ENCODE data around the gene SIGLEC1.

SIGLEC1 gene

DNA sequence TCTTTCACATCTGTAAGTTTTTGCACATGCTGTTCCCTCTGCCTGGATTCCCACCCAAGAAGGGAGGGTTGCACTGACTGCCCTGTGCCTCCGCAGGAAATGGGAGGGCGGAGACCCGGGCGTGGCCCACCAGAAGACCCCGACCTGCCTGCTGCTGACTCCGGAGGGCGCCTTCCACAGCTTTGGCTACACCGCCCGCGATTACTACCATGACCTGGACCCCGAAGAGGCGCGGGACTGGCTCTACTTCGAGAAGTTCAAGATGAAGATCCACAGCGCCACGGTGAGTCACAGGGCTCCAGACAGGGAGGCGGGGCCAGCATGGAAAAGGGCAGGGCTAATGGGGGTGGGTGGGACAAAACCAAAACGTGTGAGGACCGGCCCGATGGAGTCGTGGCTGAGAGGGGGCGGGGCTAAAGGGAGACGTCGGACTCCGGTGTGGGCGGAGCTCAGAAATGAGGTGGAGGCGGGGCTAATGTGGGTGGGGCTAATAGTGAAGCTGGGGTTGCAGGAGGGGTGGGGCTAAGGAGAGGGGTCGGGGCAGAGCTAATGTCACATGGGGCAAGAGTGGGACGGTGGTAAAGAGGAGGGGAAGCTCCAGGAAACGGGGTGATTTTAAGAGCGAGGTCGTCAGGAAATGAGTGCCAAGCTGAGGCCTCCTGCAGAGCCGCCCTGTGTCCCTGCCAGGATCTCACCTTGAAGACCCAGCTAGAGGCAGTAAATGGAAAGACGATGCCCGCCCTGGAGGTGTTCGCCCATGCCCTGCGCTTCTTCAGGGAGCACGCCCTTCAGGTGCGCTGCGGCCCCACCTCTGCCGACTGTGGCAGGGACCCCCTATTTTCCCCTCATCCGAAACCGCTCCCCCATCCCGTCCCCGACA lies 32.6 kb upstream of the SIGLEC1 start:
- DNase-seq (ENCODE audit: low read depth in 2 of 2), result peak; percentile 57 to 61

DNA sequence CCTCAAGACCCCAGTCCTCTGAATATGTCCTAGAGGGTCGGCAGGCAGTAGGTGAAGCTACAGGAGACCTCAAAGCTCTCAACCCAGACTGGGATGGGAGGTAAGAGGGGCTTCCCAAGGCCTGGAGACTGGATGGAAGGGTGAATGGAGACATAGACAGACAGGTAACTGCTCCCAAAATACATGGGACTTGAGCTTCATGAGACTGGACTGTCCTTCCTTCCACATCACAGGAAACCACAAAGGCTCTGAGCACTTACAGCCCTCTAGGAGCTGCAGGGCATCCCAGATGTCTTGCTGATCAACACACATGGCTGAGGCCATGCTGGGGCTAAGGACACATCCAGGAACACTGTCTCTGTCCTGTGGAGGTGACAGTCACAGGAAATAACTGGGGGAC lies 31.6 kb upstream of the SIGLEC1 start:
- no peak for DNase-seq (ENCODE audit: low read depth in 2 of 2)

DNA sequence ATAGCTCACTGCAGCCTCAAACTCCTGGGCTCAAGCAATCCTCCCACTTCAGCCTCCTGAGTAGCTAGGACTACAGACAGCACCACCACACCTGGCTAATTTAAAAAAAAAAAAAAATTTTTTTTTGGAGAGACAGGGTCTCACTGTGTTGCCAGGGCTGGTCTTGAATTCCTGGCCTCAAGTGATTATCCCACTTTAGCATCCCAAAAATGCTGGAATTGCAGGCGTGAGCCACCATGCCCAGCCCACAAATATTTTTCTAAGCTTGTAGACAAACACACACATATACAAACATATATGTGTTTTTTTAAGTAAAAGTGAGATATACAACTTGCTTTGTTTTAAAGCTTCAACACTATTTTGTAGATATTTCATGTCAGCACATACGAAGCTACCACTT lies 30.9 kb upstream of the SIGLEC1 start:
- DNase-seq (ENCODE audit: low read depth in 2 of 2), result no peak

DNA sequence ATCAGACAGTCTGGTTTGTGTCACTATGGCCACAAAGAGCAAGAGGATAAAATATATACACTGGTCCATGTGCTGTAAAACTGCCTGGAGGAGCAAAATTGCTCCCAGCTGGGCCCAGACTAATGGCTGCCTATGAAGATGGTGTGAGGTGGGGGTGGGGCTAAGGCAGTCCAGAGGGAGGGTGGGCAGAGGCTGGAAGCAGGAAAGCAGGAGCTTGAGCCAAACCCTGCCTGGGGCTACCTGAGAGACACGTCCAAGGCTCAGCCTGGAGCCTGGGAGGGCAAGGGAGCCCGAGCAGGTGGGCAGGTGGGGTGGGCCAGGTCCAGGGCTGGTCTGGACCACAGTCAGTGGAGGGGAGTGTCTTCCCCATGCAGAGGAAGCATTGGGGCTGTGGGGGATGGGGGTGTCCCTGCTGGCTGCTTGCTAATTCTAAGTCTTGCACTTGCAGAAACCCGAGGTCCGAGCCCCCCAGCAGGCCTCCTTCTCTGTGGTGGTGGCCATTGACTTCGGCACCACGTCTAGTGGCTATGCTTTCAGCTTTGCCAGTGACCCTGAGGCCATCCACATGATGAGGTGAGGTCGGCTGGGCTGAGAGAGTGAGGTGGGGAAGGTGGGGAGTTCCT lies 29.5 kb upstream of the SIGLEC1 start:
- no peak for DNase-seq (ENCODE audit: low read depth in 2 of 2)

DNA sequence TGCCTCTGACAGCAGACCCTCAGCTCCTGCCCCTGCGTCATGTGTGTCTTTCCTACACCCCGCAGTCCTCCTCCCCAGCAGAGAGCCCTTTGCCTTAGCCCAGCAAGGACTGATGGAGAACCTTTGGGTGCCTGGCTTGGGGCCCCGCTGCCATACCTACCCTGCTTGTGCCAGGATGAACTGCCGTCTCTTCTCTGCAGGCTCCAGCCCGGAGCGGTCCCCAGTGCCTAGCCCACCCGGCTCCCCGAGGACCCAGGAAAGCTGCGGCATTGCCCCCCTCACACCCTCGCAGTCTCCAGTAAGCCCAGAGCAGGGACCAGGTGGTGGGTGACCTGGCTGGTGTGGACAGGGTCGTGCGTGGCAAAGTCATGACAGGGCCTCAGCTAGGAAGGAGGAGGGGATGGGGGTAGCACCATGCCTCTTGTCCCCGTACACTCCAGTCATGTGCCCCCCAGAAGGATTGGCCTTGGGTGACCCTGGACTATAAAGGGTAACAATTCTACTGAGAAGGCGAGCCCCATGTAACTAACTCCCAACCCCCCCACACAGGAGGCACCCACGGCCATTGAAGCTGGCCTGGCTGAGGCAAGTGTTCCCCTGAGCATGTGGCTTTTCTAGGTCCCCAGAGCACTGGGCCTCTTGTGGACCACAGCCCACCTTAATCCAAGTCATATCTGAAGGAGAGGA lies 28.4 kb upstream of the SIGLEC1 start:
- DNase-seq (ENCODE audit: low read depth in 2 of 2), result no peak

DNA sequence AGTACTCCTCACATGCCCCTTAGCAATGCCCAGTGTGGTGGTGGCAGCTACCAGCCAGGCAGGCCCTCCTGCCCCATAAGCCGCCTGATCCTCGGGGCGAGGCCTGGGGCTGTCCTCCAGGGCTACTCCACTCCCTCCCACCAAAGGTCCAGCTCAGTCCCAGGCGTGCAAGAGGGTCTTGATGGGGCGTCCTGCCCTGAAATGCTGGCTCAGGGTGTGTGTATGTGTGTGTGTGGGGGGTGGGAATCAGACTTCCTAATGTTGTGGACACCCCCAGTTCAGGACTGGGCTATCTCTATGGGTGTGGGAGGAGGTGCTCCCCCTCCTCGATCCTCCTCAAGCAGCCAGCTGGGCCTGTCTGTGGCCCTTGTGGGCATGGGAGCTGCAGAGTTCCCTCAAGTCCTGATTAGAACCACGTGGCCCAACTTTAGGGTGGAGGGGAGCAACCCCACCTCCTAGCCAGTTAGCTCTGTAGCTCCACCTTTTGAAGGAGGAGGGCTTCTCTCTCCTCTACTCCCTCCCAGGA lies 27.6 kb upstream of the SIGLEC1 start:
- no peak for DNase-seq (ENCODE audit: low read depth in 2 of 2)

DNA sequence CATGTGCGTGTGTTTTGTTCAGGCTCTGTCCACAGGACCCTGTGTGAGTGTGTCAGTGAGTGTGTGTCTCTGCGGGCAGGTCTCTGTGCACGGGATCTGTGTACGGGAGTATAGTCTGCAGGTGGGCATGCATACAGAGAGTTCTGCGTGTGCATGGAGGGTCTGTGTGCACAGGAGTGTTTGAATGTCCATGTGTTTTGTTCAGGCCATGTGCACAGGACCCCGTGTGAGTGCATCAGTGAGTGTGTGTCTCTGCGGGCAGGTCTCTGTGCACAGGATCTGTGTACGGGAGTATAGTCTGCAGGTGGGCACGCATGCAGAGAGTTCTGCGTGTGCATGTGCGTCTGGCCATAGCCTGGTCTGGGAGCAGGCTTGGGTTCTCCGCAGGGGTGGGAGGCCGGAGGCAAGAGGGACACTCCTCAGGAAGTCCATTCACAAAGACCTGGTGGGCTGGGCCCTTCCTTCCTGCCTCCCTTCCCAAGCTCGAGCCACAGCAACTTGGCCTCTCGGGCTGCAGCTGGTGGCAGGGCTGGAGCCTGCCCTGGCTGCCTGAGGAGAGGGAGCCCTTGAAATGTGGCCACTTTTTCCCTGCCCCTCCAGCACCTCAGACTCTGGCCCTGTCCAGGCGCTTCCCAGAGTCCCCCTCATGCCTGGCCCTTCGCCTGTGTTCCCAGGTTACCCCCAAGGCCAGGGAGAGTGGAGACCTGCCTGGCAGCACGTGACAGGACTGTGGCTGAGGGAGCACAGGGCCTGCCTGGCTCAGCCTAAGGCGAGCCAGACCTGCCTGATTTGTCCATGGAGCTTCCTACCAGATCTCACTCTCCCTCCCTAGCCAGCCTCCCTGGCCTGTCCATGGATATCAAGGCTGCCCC lies 26.9 kb upstream of the SIGLEC1 start:
- no peak for DNase-seq (ENCODE audit: low read depth in 2 of 2)

DNA sequence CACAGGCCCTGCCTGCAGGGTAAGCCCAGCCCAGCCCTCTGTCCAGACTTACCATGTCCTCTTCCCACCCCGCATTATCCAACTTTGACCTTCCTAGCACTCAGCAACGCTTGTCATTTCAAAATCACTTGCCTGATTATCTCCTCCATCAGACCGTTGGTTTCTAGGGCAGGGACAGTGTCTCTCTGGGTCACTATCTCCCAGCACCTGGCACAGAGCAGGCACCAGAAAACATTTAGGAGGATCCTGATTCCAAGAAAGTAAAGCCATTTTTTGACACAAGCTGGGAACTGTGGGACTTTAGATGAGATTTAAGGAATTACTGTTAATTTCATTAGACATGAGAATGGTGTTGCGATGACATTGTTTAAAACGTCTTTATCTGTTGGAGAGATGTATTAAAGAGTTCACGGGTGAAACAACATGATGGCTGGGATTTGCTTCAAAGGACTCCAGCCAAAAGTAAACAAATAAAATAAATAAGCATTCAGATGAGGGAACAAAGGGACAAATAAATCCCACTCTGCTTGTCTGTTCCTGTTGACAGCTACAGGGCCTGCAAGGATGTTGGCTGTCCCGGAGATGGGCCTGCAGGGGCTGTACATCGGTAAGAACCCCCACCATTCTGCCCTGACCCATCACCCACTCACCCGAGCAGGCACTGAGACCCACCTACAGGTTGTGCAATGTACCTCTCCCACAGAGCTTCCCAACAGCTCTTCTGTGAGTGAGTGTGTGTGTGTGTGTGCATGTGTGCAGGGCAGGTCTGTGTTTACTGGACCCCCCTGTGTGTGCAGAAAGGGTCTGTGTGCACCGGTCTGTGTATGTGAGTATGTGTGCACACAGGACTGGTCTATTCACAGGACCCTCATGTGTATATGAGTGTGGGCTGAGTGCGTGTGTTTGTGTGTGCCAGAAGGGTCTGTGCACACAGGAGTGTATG lies 26.0 kb upstream of the SIGLEC1 start:
- DNase-seq (ENCODE audit: low read depth in 2 of 2), result no peak

DNA sequence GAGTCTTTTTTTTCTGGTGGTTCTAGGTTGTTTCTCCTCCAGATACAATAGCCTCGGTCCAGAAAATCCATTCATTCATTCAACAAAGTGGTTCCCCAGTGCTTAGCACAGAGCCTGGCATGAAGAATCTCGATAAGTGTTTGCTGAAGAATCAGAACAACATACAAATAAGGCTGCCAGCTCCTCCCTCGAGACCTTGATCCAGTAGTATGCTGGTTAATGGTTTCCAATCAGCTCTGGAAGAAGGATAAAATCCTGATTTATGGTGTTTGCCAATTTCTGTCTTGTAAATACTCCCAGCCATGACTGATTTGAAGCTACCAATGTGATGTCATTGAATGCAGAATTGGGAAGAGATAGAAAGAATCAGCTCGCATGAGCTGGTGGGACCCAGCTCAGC lies 23.4 kb upstream of the SIGLEC1 start:
- DNase-seq (ENCODE audit: low read depth in 2 of 2), result no peak

DNA sequence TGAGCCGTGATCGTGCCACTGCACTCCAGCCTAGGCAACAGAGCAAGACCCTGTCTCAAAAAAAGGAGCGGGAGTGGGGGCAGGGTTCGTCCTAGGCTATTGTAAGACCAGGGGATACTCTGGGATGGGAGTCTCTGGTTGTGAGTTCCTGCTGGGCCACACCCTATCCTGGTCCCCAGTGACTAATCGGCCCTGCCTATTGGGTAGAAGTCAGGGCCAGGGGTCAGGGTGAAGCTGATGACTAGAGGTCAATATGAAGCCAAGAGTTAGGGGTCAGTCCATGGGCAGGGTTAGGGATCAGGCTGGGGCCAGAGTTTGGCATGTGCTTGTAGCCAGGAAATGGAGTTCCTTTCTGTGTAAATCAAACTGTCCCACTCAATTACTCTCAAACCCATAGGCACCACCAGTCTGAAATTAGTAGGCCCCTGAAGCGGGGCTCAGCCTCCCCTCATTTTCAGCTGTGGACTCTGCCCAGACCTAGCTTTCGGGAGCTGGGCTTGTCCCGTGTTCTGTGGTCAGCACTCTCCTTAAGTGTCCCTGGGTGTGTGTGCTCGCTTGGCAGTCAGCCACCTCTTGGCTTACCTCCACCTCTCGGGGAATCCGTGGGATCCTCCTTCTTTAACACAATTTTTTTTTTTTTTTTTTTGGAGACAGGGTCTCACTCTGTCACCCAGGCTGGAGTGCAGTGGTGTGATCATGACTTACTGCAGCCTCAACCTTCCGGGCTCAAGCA lies 21.9 kb upstream of the SIGLEC1 start:
- no peak for DNase-seq (ENCODE audit: low read depth in 2 of 2)

DNA sequence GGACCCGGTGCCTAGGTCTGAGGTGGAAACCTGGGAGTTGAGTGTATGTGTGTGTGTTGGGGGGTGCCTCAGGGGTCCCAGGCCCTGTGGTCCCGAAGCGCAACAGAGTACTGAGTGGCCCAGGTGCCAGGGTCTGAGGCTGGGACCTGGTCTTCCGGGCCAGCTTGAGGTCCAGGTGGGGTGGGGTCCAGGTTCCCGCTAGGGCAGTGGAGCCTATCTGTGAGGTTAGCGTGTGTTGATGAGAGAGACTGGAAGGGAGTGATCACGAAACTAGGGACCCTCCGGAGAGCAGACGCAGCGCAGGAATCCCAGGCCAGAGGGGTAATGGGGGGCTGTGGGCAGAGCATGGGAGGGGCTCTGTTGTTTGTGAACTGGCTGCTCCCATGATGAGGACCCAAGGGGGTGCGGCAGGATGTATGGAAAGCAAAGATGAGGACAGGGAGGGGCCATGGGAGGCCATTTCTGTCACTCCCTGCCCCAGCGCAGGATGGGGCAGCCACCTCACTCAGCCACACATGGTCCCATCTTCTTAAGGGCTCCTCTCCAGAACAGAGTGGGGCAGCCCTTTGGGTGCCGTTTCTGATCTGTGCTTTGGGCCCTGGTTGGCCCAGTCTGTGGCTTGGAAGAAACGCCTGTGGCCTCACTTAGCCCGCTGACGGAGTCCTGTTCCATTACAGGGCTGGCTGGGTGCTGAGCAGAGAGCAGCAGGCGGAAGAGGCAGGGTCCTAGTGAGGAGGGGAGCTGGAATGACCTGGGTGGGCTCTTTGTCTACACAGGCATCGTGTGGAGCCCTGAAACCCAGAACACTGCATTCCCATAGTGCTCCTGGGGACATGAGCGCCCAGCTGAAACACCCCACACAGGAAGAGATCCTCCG lies 21.0 kb upstream of the SIGLEC1 start:
- DNase-seq (ENCODE audit: low read depth in 2 of 2), result no peak

DNA sequence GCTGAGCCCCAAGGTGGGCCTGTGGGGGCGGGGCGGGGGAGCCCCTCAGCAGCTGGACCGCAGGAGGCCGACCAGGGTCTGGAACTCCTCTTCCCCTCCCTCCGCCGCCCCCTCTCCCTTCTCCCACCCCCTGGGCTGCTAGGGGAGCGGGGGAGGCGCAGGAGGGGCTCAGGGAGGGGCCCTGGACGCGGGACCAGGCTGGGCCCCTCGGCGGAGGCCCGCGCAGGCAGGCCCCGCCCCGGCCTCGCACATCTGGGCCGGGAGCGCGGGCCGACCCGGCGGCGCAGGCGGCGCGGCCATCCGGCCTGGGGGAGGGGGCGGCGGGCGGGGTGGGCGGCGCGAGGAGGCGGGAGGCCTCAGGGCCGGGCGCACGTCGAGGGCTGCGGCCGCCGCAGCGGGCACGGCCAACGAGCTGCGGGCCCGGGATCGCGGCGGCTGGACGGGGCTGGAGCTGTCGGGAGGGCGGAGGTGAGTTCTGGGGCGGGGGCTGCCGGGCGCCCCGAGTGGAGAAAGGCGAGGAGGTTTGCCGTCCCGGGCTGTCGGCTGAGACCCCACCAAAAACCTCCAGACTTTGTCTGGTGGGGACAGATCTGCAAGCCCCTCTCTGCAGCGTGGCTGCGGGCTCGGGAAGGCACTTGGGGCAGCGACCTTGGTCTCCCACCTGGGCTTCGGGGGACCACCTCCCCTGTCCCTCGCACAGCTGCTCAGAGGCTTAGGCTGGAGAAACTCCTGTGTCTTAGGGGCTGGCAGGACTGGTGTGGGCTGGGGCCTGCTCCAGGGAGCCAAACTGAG lies 20.1 kb upstream of the SIGLEC1 start, which contains the start of gene HSPA12B:
Gene HSPA12B, plus strand, starts transcription at position 359 of the 792 bp plus-strand sequence. CDS start 5,990 bp downstream, outside the sequence.
- no peak for DNase-seq (ENCODE audit: low read depth in 2 of 2)

DNA sequence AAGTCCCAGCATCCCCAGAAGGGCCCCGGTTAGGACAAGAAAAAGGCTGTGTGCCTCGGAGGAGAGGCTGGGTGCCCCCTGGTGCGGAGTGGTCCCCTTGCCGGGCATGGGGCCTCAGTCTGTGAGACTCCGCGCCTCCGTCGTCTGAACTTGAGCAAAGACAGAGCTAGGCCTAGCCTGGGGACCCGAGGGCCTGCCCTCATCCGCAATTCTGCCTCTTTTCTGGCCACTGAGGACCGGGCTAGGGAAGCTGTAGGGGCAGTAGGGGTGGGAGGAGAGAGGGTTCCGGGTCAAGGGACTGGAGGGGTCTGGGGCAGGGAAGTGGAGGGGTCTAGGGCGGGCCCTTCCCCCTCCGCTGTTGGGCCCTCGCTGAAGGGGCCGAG lies 19.5 kb upstream of the SIGLEC1 start:
- no peak for DNase-seq (ENCODE audit: low read depth in 2 of 2)

DNA sequence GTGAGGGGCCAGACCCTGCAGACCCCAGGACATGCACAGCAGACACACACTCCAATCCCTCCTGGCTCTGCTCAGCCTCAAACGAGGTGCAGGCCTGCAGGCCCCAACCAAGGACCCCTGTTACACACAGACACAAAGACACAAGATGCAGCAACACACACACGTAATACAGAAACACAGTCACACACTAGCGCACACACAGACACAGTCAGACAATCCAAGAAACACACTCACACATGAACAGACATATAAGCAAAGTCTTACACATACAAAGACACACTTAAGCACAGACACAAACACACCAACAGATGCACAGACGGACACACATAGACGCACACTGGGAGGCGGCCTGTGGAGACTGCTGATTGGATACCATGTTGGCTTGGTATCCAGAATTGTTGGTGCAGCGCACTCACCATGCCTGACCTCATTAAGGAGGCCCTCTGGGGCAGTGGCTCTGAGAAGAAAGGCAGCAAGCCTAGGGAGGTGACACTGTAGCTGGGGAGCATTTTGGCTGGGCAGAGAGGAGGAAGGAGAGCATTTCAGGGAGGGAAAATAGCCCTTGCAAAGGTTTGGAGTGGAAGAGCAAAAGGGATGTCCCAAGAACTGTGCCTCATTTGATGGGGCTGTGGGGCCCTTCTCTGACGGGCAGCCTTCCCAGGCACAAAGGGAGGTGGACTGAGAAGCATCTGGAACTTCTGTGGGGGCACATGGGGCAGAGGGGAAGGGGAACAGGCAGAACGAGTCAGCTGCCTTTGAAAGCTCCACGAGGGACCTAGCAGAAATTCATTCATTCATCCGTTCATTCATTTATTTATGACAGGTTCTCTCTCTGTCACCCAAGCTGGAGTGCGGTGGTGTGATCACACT lies 18.6 kb upstream of the SIGLEC1 start:
- DNase-seq (ENCODE audit: low read depth in 2 of 2), result no peak

DNA sequence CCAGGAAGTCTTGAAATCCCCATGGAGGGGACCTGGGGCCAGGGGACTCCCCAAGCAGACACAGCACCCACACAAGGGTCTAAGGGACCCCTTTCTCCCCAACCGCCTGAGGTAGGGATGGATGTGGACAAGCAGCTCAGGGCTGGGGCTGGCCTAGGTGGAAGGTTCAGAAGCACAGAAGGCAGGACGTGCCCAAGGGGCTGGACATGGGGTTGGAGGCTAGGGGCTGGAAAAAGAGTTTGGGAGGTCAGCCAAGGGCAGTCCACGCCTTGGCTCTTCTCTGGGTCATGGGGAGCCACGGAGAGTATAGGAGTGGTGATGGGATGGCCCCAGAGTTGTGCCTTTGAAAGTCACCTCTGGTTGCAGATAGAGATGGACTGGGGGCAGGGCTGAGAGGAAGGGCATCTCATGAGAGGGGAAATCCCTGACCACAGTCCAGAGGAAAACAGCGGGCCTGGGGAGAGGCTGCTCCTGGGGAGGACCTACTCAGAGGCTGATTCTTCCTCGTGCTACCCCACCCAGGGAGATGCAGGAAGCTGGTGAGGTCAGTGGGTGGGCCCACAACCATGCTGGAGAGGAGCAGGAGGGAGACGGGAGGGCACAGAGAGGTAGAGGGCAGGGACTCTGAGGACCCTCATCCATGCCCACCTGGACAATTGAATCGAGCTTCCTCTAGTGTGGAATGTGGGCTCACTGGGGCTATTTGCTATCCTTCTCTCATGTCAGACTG lies 17.6 kb upstream of the SIGLEC1 start:
- DNase-seq (ENCODE audit: low read depth in 2 of 2), result no peak

DNA sequence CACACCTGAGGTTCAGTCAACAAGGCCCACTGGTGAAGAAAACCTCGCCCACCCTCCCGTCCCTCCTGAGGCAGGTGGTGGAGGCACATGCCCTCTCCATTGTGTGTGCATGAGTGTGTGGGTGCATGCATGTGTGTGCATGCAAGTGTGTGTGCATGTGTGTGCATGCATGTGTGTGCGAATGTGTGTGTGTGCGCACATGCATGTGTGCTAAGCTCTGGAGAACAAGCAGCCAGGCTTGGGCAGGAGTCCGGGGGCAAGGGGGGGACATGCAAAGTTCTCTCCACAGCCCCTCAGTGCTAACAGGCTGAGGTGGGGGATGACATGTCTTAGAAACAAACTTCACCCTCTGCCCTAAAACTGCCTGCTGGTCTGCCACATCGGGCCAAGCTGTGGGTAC lies 17.0 kb upstream of the SIGLEC1 start:
- DNase-seq (ENCODE audit: low read depth in 2 of 2), result no peak

All from stimulated activated CD8-positive, alpha-beta memory T cell treated with anti-CD3 and anti-CD28 coated beads, Interleukin-7, amount 100 ng/mL, for 4 hours (primary cell).